ENCODE data around the gene ALK. TPM values are rescaled to one million over a fixed set of nuclear protein-coding genes. Genes with fewer than 3 reads are reported as not detected.
A peak's percentile ranks its signal among the peaks of the same experiment; 100 is the strongest.

ALK gene
- under 1 TPM; 0.04 to 0.05 TPM for polyA plus RNA-seq

DNA sequence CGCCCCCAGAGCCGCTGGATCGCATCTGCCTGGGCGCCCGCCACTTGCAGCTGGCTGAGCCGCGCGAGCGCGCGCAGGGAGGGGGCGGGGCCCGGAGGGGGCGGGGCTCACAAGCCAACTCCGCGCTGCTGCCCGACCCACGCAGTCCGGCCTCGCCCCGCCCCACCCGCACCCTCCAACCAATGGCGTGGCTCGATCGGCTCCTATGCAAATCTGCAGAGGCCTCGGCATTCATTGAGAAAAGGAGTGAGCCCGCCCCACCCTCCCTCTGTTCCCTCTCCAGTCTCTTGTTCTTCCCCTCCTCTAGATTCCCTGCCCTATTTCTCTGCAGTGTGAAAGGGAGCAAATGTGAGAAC is at the start of gene ALK:
ALK (minus strand) TSS at position 27 of the 356 bp plus-strand sequence. CDS start 927 bp downstream, outside the sequence.
- Histone ChIP-seq H3K4me1 (ENCODE audit: control insufficient read depth in 2 of 2, insufficient read depth in 2 of 2, low read length in 1 of 2) (peaks cover 4 to 12% of the 10 kb centered on the region in 2 donors), H3K36me3 (ENCODE audit: control insufficient read depth in 2 of 2, insufficient read depth in 2 of 2, low read length in 1 of 2) (no peaks in the 10 kb centered on the region), H3K27me3 (ENCODE audit: control insufficient read depth in 1 of 2, insufficient read depth in 2 of 2, low read length in 2 of 2) (peaks cover 0 to 15% of the 10 kb centered on the region in 2 donors), H3K4me3 (ENCODE audit: low read depth in 1 of 2, low read length in 2 of 2) (peak within 1 kb of the TSS; percentile 8 to 23), H3K9me3 (ENCODE audit: control insufficient read depth in 2 of 2, insufficient read depth in 1 of 2, low read depth in 1 of 2, low read length in 1 of 2) (no peaks in the 10 kb centered on the region), H3K27ac (ENCODE audit: low read depth in 2 of 2, low read length in 1 of 2) (no peak within 1 kb of the TSS)
- WGBS, 2 donors: 1 to 2% methylated on average over 16 to 27 of the region's 27 CpGs

DNA sequence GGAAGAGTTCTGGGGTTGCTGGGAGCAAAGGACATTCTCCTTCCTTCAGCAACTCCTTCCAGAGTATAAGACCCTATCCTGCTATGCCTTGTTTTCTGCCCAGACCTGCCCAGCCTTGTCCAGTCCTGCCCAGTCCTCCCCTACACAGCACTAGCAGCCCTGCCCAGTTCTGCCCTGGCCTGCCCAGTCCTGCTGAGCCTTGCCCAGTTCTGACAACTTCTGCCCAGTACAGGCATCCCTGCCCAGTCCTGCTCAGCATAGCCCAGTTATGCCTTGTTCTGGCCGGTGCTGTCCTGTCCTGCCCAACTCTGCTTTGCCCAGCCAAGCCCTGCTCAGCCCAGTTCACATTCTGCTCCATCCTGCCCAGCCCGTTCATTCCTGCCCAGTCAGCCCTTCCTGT is 44.9 kb upstream of the ALK start:
- no peak overlapping the region for H3K4me3 ChIP-seq (ENCODE audit: low read depth in 1 of 2, low read length in 2 of 2)
- H3K36me3 ChIP-seq (ENCODE audit: control insufficient read depth in 2 of 2, insufficient read depth in 2 of 2, low read length in 1 of 2): no peaks in the 10 kb centered on the region
- peaks cover 5 to 16% of the 10 kb centered on the region in 2 donors for H3K4me1 ChIP-seq (ENCODE audit: control insufficient read depth in 2 of 2, insufficient read depth in 2 of 2, low read length in 1 of 2)
- peaks cover 0 to 5% of the 10 kb centered on the region in 2 donors for H3K9me3 ChIP-seq (ENCODE audit: control insufficient read depth in 2 of 2, insufficient read depth in 1 of 2, low read depth in 1 of 2, low read length in 1 of 2)
- H3K27me3 ChIP-seq (ENCODE audit: control insufficient read depth in 1 of 2, insufficient read depth in 2 of 2, low read length in 2 of 2): no peaks in the 10 kb centered on the region
- WGBS, 2 donors: 44 to 65% methylated on average over 2 of the region's 2 CpGs
- peak overlapping the region; percentile 82 to 87 for H3K27ac ChIP-seq (ENCODE audit: low read depth in 2 of 2, low read length in 1 of 2)

DNA sequence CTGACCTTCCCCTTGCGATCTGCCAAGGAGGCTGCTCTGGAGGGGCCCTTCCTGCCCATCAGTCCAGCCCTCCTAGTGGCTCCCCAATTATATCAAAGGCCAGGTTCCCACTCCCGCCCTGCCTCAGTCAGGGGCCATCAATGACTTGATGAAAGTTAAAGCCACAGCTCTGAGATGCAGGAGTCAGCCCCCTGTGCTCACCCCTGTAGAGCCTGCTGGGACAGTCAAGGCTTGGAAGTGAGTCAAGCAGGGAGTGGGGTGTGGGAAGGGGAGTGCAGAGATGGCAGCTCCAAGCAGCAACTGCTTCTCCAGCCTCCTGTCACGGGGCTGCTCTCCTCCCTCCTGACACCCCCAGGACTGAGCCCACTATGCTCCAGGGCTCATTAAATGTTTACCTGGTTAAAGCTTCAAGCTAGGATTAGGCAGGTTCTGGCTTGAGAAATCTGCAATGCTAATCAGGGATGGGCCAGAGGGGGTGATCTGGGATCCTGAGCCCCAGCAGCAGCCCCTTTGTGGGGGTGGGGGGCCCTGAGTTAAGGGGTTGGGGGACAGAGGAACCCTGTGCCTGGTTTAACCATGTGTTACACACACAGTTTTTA is 42.7 kb upstream of the ALK start:
- 47 to 52% methylated on average over 3 of the region's 3 CpGs for WGBS, 2 donors
- no peak overlapping the region for H3K27ac ChIP-seq (ENCODE audit: low read depth in 2 of 2, low read length in 1 of 2)
- H3K36me3 ChIP-seq (ENCODE audit: control insufficient read depth in 2 of 2, insufficient read depth in 2 of 2, low read length in 1 of 2): no peaks in the 10 kb centered on the region
- peaks cover 5 to 13% of the 10 kb centered on the region in 2 donors for H3K4me1 ChIP-seq (ENCODE audit: control insufficient read depth in 2 of 2, insufficient read depth in 2 of 2, low read length in 1 of 2)
- H3K9me3 ChIP-seq (ENCODE audit: control insufficient read depth in 2 of 2, insufficient read depth in 1 of 2, low read depth in 1 of 2, low read length in 1 of 2): peaks cover 0 to 5% of the 10 kb centered on the region in 2 donors
- no peak overlapping the region for H3K4me3 ChIP-seq (ENCODE audit: low read depth in 1 of 2, low read length in 2 of 2)
- H3K27me3 ChIP-seq (ENCODE audit: control insufficient read depth in 1 of 2, insufficient read depth in 2 of 2, low read length in 2 of 2): no peaks in the 10 kb centered on the region

DNA sequence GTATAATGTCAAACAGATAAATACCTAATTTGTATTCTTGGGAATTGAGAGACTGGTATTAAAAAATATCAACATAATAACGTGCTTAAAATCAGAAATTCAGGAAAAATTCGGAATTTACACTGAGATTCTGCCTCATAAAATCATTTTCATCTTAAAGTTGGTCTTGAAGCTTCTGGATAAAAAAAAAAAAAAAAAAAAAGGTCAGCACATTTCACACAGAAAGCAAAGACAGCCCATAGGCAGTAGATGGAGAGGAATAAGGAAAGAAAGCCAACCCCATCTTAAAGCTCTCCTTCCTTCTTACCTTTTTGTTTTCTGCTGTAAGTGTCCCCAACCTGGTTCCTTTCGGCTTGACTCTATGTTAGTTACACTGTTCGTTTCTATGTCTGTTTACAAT is 41.5 kb upstream of the ALK start:
- Histone ChIP-seq H3K4me3 (ENCODE audit: low read depth in 1 of 2, low read length in 2 of 2) (no peak overlapping the region), H3K27ac (ENCODE audit: low read depth in 2 of 2, low read length in 1 of 2) (no peak overlapping the region), H3K27me3 (ENCODE audit: control insufficient read depth in 1 of 2, insufficient read depth in 2 of 2, low read length in 2 of 2) (no peaks in the 10 kb centered on the region), H3K9me3 (ENCODE audit: control insufficient read depth in 2 of 2, insufficient read depth in 1 of 2, low read depth in 1 of 2, low read length in 1 of 2) (peaks cover 0 to 5% of the 10 kb centered on the region in 2 donors), H3K4me1 (ENCODE audit: control insufficient read depth in 2 of 2, insufficient read depth in 2 of 2, low read length in 1 of 2) (peaks cover 5 to 13% of the 10 kb centered on the region in 2 donors), H3K36me3 (ENCODE audit: control insufficient read depth in 2 of 2, insufficient read depth in 2 of 2, low read length in 1 of 2) (no peaks in the 10 kb centered on the region)
- 68 to 79% methylated on average over 4 of the region's 4 CpGs for WGBS, 2 donors

DNA sequence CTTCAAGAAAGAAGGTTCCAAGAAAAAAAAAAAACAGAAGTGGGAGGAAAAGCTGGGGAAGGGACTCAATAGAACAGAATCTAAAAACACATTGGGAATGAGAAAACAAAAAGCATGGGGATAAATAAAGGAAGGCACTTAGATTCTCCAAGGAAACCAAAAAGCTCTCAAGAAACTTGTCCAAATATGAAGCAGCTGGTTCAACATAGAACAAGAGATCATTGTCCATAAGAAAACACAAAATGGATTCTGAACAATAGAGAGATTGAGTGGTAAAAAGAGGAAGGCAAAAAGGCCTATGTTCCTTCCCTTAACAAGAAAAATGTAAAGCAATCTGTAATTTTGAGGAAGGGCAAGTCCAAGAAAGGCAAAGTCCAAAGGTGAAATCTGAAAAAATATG is 32.9 kb upstream of the ALK start:
- Histone ChIP-seq H3K4me1 (ENCODE audit: control insufficient read depth in 2 of 2, insufficient read depth in 2 of 2, low read length in 1 of 2) (peaks cover 0 to 3% of the 10 kb centered on the region in 2 donors), H3K9me3 (ENCODE audit: control insufficient read depth in 2 of 2, insufficient read depth in 1 of 2, low read depth in 1 of 2, low read length in 1 of 2) (no peaks in the 10 kb centered on the region), H3K36me3 (ENCODE audit: control insufficient read depth in 2 of 2, insufficient read depth in 2 of 2, low read length in 1 of 2) (no peaks in the 10 kb centered on the region), H3K27me3 (ENCODE audit: control insufficient read depth in 1 of 2, insufficient read depth in 2 of 2, low read length in 2 of 2) (no peaks in the 10 kb centered on the region), H3K4me3 (ENCODE audit: low read depth in 1 of 2, low read length in 2 of 2) (no peak overlapping the region), H3K27ac (ENCODE audit: low read depth in 2 of 2, low read length in 1 of 2) (no peak overlapping the region)

DNA sequence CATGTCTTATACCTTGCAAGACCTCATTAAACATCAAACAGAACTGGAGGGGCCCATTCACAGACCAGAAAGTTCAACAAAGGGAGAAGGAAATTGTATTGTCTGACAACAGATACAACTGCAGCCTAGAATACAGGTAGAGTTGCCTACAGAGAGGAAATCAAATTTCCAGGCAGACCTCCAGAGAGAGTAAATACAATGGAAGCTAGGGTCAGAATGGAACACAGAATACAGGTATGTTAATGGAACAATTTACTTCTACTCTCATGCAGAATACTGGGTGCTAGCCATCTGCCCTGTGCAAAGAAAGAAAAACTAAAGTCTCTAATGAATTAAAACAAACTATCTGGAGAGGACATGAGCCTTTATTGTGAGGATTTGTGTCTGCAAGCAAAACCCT is 31.6 kb upstream of the ALK start:
- no peaks in the 10 kb centered on the region for H3K36me3 ChIP-seq (ENCODE audit: control insufficient read depth in 2 of 2, insufficient read depth in 2 of 2, low read length in 1 of 2)
- peaks cover 0 to 3% of the 10 kb centered on the region in 2 donors for H3K4me1 ChIP-seq (ENCODE audit: control insufficient read depth in 2 of 2, insufficient read depth in 2 of 2, low read length in 1 of 2)
- no peak overlapping the region for H3K27ac ChIP-seq (ENCODE audit: low read depth in 2 of 2, low read length in 1 of 2)
- H3K27me3 ChIP-seq (ENCODE audit: control insufficient read depth in 1 of 2, insufficient read depth in 2 of 2, low read length in 2 of 2): no peaks in the 10 kb centered on the region
- H3K9me3 ChIP-seq (ENCODE audit: control insufficient read depth in 2 of 2, insufficient read depth in 1 of 2, low read depth in 1 of 2, low read length in 1 of 2): no peaks in the 10 kb centered on the region
- H3K4me3 ChIP-seq (ENCODE audit: low read depth in 1 of 2, low read length in 2 of 2): no peak overlapping the region

DNA sequence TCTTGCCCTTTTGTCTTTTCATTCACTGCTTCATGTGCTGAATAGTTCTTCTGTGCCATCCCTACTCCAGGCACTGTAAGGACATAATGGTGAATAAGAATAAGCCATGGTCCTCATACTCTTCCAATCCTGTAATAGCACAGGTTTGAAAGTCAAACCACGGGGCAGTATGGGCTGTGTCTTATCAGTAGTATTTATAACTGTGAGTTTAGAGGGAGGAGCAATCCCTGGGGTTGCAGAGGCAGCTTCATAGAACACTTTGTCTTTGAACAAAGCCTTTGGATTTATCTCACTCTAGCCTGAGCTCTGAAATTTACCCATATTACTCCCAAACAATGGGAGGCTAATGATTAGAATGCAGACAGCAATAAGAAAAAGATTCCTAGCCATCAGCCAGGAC is 30.2 kb upstream of the ALK start:
- Histone ChIP-seq H3K36me3 (ENCODE audit: control insufficient read depth in 2 of 2, insufficient read depth in 2 of 2, low read length in 1 of 2) (no peaks in the 10 kb centered on the region), H3K4me1 (ENCODE audit: control insufficient read depth in 2 of 2, insufficient read depth in 2 of 2, low read length in 1 of 2) (peaks cover 0 to 3% of the 10 kb centered on the region in 2 donors), H3K27ac (ENCODE audit: low read depth in 2 of 2, low read length in 1 of 2) (peak overlapping the region in 1 of 2 donors; percentile 38), H3K4me3 (ENCODE audit: low read depth in 1 of 2, low read length in 2 of 2) (no peak overlapping the region), H3K27me3 (ENCODE audit: control insufficient read depth in 1 of 2, insufficient read depth in 2 of 2, low read length in 2 of 2) (no peaks in the 10 kb centered on the region), H3K9me3 (ENCODE audit: control insufficient read depth in 2 of 2, insufficient read depth in 1 of 2, low read depth in 1 of 2, low read length in 1 of 2) (no peaks in the 10 kb centered on the region)
- WGBS, 2 donors: 29 to 38% methylated on average over 1 of the region's 1 CpG

DNA sequence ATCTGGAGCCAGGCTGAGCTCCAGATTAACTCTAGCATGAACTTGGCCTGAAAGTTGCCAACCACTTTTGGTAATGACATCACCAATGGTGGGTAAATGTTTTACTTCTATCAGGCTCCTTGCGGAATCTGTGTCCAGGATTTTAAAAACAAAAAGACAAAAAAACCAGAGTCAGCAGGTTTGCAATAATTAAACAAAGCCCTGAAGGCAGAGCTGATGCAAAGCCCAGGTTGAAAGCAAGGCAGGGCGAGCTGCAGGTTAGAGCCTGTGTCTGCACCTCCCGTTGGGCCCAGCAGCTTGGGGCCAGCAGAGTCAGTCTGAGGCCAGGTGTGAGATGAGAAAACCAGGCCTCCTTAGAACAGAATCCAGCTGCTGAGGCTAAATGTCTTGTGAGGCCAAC is 29.1 kb upstream of the ALK start:
- 45 to 49% methylated on average over 3 of the region's 3 CpGs for WGBS, 2 donors
- peaks cover 0 to 3% of the 10 kb centered on the region in 2 donors for H3K4me1 ChIP-seq (ENCODE audit: control insufficient read depth in 2 of 2, insufficient read depth in 2 of 2, low read length in 1 of 2)
- peak overlapping the region; percentile 26 to 72 for H3K27ac ChIP-seq (ENCODE audit: low read depth in 2 of 2, low read length in 1 of 2)
- H3K9me3 ChIP-seq (ENCODE audit: control insufficient read depth in 2 of 2, insufficient read depth in 1 of 2, low read depth in 1 of 2, low read length in 1 of 2): no peaks in the 10 kb centered on the region
- no peak overlapping the region for H3K4me3 ChIP-seq (ENCODE audit: low read depth in 1 of 2, low read length in 2 of 2)
- no peaks in the 10 kb centered on the region for H3K27me3 ChIP-seq (ENCODE audit: control insufficient read depth in 1 of 2, insufficient read depth in 2 of 2, low read length in 2 of 2)
- no peaks in the 10 kb centered on the region for H3K36me3 ChIP-seq (ENCODE audit: control insufficient read depth in 2 of 2, insufficient read depth in 2 of 2, low read length in 1 of 2)

DNA sequence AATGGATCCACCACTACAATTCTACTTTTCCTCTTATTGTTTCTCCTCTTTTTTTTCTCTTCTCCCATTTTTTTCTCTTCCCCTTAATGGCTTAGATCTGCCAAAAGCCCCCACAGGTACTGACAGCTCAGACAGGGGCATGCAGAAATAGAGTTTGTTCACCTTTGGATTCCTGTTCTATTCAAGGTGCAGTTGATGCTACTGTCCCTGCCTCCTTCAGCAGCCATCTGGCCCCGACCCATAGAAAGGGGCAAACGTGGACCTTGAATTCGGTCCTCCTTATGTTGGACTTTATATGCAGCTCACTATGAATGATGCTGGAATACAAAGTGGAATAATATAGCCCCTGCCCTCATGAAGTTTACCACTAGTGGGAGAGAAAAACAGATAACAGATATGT is 27.7 kb upstream of the ALK start:
- Histone ChIP-seq H3K4me3 (ENCODE audit: low read depth in 1 of 2, low read length in 2 of 2) (no peak overlapping the region), H3K9me3 (ENCODE audit: control insufficient read depth in 2 of 2, insufficient read depth in 1 of 2, low read depth in 1 of 2, low read length in 1 of 2) (no peaks in the 10 kb centered on the region), H3K4me1 (ENCODE audit: control insufficient read depth in 2 of 2, insufficient read depth in 2 of 2, low read length in 1 of 2) (peaks cover 0 to 3% of the 10 kb centered on the region in 2 donors), H3K36me3 (ENCODE audit: control insufficient read depth in 2 of 2, insufficient read depth in 2 of 2, low read length in 1 of 2) (no peaks in the 10 kb centered on the region), H3K27me3 (ENCODE audit: control insufficient read depth in 1 of 2, insufficient read depth in 2 of 2, low read length in 2 of 2) (no peaks in the 10 kb centered on the region), H3K27ac (ENCODE audit: low read depth in 2 of 2, low read length in 1 of 2) (no peak overlapping the region)
- WGBS, 2 donors: 86 to 88% methylated on average over 3 of the region's 3 CpGs

DNA sequence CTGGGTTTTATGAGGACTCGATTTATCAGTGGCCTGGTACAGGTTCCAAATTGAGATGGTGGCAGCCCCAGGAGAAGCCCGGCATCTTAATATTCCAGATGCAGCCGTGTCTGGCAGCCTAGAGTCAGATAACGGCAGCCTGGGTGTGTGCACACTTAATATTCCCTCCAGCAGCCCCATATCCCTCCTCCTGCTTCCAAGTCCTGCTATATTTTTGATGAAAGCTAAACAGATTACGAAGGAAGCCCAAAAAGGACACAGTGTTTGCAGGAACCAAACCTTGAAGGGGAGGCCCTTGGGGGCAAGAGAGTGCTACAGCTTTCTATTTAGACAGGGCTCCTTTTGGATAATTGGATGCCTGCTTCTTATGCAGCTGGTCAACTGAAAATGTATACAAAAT is 25.1 kb upstream of the ALK start:
- H3K9me3 ChIP-seq (ENCODE audit: control insufficient read depth in 2 of 2, insufficient read depth in 1 of 2, low read depth in 1 of 2, low read length in 1 of 2): no peaks in the 10 kb centered on the region
- H3K27ac ChIP-seq (ENCODE audit: low read depth in 2 of 2, low read length in 1 of 2): no peak overlapping the region
- 78 to 79% methylated on average over 5 of the region's 5 CpGs for WGBS, 2 donors
- no peaks in the 10 kb centered on the region for H3K27me3 ChIP-seq (ENCODE audit: control insufficient read depth in 1 of 2, insufficient read depth in 2 of 2, low read length in 2 of 2)
- H3K4me3 ChIP-seq (ENCODE audit: low read depth in 1 of 2, low read length in 2 of 2): no peak overlapping the region
- H3K4me1 ChIP-seq (ENCODE audit: control insufficient read depth in 2 of 2, insufficient read depth in 2 of 2, low read length in 1 of 2): peaks cover 0 to 3% of the 10 kb centered on the region in 2 donors
- H3K36me3 ChIP-seq (ENCODE audit: control insufficient read depth in 2 of 2, insufficient read depth in 2 of 2, low read length in 1 of 2): no peaks in the 10 kb centered on the region

All from esophagus (tissue), 2 donors.